GM21576 (cell line): ENCODE data around the gene LMO1.

Source experiments
- ATAC-seq: cut with Tn5 transposase; IDR thresholded peaks from one replicate; pipeline ENCODE4 v1.9.1; 2021; ENCODE audit warnings: mild to moderate bottlenecking, moderate library complexity; ENCODE audit not compliant: unreplicated experiment

The LMO1 gene

GRCh38 chr11:8263769-8264410 lies at the start of gene LMO1:
Gene LMO1, minus strand, starts transcription at chr11:8263878. Its CDS starts 516 bp downstream, at chr11:8263362.
- ATAC-seq: peak; percentile 60

- no peak for ATAC-seq
Measured at GRCh38 chr11:8312986-8313385, 49.3 kb upstream of the LMO1 start.

- no peak for ATAC-seq
Measured at GRCh38 chr11:8311366-8311765, 47.7 kb upstream of the LMO1 start.

- ATAC-seq: no peak
Measured at GRCh38 chr11:8310743-8311298, 47.1 kb upstream of the LMO1 start.

- ATAC-seq: no peak
Measured at GRCh38 chr11:8309862-8310261, 46.2 kb upstream of the LMO1 start.

GRCh38 chr11:8309311-8309710 lies 45.6 kb upstream of the LMO1 start:
- ATAC-seq: no peak

GRCh38 chr11:8307601-8308000 lies 43.9 kb upstream of the LMO1 start:
- no peak for ATAC-seq

- no peak for ATAC-seq
Measured at GRCh38 chr11:8301622-8302021, 37.9 kb upstream of the LMO1 start.

- ATAC-seq: no peak
Measured at GRCh38 chr11:8298801-8299786, 35.4 kb upstream of the LMO1 start.

- no peak for ATAC-seq
Measured at GRCh38 chr11:8297781-8298440, 34.2 kb upstream of the LMO1 start.

GRCh38 chr11:8296872-8297271 lies 33.2 kb upstream of the LMO1 start:
- ATAC-seq: no peak

- ATAC-seq: no peak
Measured at GRCh38 chr11:8296038-8296649, 32.5 kb upstream of the LMO1 start.

GRCh38 chr11:8294251-8294935 lies 30.7 kb upstream of the LMO1 start:
- ATAC-seq: no peak

- no peak for ATAC-seq
Measured at GRCh38 chr11:8293171-8293570, 29.5 kb upstream of the LMO1 start.

GRCh38 chr11:8292351-8292750 lies 28.7 kb upstream of the LMO1 start:
- no peak for ATAC-seq

GRCh38 chr11:8291421-8292350 lies 28.0 kb upstream of the LMO1 start:
- no peak for ATAC-seq

GRCh38 chr11:8290081-8290810 lies 26.6 kb upstream of the LMO1 start:
- no peak for ATAC-seq

- no peak for ATAC-seq
Measured at GRCh38 chr11:8289492-8289918, 25.8 kb upstream of the LMO1 start.
